CD14-positive monocyte (primary cell): Measurements from ENCODE around the gene LDLRAD4. TPM values are rescaled to one million over a fixed set of nuclear protein-coding genes. Genes with fewer than 3 reads are reported as not detected.

Experiments
- DNase-seq, 3 donors: peaks; one replicate each; pipeline ENCODE4 v3.0.0-alpha.2; 2011 to 2022
- H2AFZ ChIP-seq: 2 replicates; pipeline ENCODE4 v1.6.0; 2012; ENCODE audit warnings: mild to moderate bottlenecking, low read depth, low read length, inconsistent platforms; ENCODE audit not compliant: insufficient read depth, poor library complexity, severe bottlenecking
- H3K27ac ChIP-seq, 2 donors: 1 replicate in 1 of 2; 2 replicates in 1 of 2; pipeline ENCODE4 v1.5.1; 2012 to 2013; ENCODE audit warnings: low read length in 2 of 2, control low read depth in 1 of 2, inconsistent platforms in 1 of 2, low read depth in 1 of 2, mild to moderate bottlenecking in 1 of 2
- H3K27me3 ChIP-seq, 2 donors: one replicate each; pipeline versions ENCODE4 v1.6.0 to v1.6.1; 2011 to 2013; ENCODE audit warnings: low read length in 2 of 2; ENCODE audit not compliant: control insufficient read depth in 2 of 2, insufficient read depth in 2 of 2
- H3K36me3 ChIP-seq, 2 donors: replicated peaks in 1 of 2; 1 replicate in 1 of 2; 2 replicates in 1 of 2; pipeline versions ENCODE4 v1.5.1 to v1.6.1; 2012 to 2013; ENCODE audit warnings: low read length in 2 of 2, control low read depth in 1 of 2, inconsistent platforms in 1 of 2, mild to moderate bottlenecking in 1 of 2; ENCODE audit not compliant: insufficient read depth in 2 of 2, control insufficient read depth in 1 of 2
- H3K4me1 ChIP-seq, 2 donors: 1 replicate in 1 of 2; 2 replicates in 1 of 2; pipeline versions ENCODE4 v1.5.1 to v1.6.1; 2012 to 2013; ENCODE audit warnings: low read length in 2 of 2, control low read depth in 1 of 2, inconsistent platforms in 1 of 2, mild to moderate bottlenecking in 1 of 2, moderate library complexity in 1 of 2; ENCODE audit not compliant: insufficient read depth in 2 of 2, control insufficient read depth in 1 of 2
- H3K4me2 ChIP-seq: replicated peaks from 2 replicates; pipeline ENCODE3; 2012; ENCODE audit warnings: low read length, moderate library complexity, mild to moderate bottlenecking; ENCODE audit not compliant: poor library complexity, severe bottlenecking; ENCODE audit errors: extremely low read depth
- H3K4me3 ChIP-seq, 3 experiments: fragments of 200-600 bp in 1 of 3; sonication (generic) in 1 of 3; replicated peaks in 1 of 3; 1 replicate in 2 of 3; 2 replicates in 1 of 3; pipeline ENCODE4 v1.5.1; 2011 to 2013; ENCODE audit warnings: low read length in 3 of 3, mild to moderate bottlenecking in 3 of 3, control low read depth in 2 of 3, low read depth in 2 of 3, inconsistent platforms in 1 of 3, moderate library complexity in 1 of 3
- H3K79me2 ChIP-seq: 2 replicates; pipeline ENCODE4 v1.6.0; 2012; ENCODE audit warnings: mild to moderate bottlenecking, control low read depth, inconsistent platforms, low read length, moderate library complexity; ENCODE audit not compliant: insufficient read depth
- H3K9ac ChIP-seq: 2 replicates; pipeline ENCODE4 v1.6.0; 2017; ENCODE audit warnings: low read length, mild to moderate bottlenecking; ENCODE audit not compliant: insufficient read depth, poor library complexity, severe bottlenecking
- H3K9me3 ChIP-seq, 2 donors: replicated peaks in 1 of 2; 1 replicate in 1 of 2; 2 replicates in 1 of 2; pipeline versions ENCODE4 v1.5.1 to v1.6.1; 2012 to 2013; ENCODE audit warnings: low read length in 2 of 2, control low read depth in 1 of 2; ENCODE audit not compliant: control insufficient read depth in 1 of 2, insufficient read depth in 1 of 2
- H4K20me1 ChIP-seq: 2 replicates; pipeline ENCODE4 v1.6.0; 2012; ENCODE audit warnings: mild to moderate bottlenecking, low read length, control low read depth, moderate library complexity; ENCODE audit not compliant: insufficient read depth
- H3K27ac Mint-ChIP-seq, 7 donors: one replicate each; pipeline ENCODE4 v1.8.0; 2020; ENCODE audit warnings: mild to moderate bottlenecking in 7 of 7, mixed read lengths in 7 of 7, moderate library complexity in 6 of 7, inconsistent platforms in 2 of 7
- H3K27me3 Mint-ChIP-seq, 3 donors: one replicate each; pipeline ENCODE4 v1.8.0; 2021 to 2022; ENCODE audit warnings: low read depth in 3 of 3, mild to moderate bottlenecking in 3 of 3, mixed read lengths in 3 of 3, moderate library complexity in 3 of 3, inconsistent platforms in 1 of 3
- H3K36me3 Mint-ChIP-seq, 2 donors: one replicate each; pipeline ENCODE4 v1.8.0; 2020; ENCODE audit warnings: mixed read lengths in 2 of 2, inconsistent platforms in 1 of 2, mild to moderate bottlenecking in 1 of 2
- H3K4me1 Mint-ChIP-seq: one replicate; pipeline ENCODE4 v1.8.0; 2020; ENCODE audit warnings: mild to moderate bottlenecking, mixed read lengths
- H3K4me3 Mint-ChIP-seq, 2 donors: one replicate each; pipeline ENCODE4 v1.8.0; 2020; ENCODE audit warnings: mild to moderate bottlenecking in 2 of 2, mixed read lengths in 2 of 2, moderate library complexity in 1 of 2
- H3K9me3 Mint-ChIP-seq, 7 donors: one replicate each; pipeline ENCODE4 v1.8.0; 2020 to 2022; ENCODE audit warnings: mixed read lengths in 7 of 7, mild to moderate bottlenecking in 6 of 7, moderate library complexity in 6 of 7, inconsistent platforms in 2 of 7
- CTCF ChIP-seq: fragments of 200-600 bp; IDR thresholded peaks from one replicate; pipeline ENCODE4 v1.8.0; 2022; ENCODE audit warnings: antibody characterized with exemption, mild to moderate bottlenecking
- WGBS: methylation state at CpG from one replicate; pipeline ENCODE4 v1.1.5; 2013; ENCODE audit warnings: missing lambda C conversion rate; ENCODE audit not compliant: insufficient coverage; 5-methylcytosine and 5-hydroxymethylcytosine counted together
- intact Hi-C, 2 donors: fragments of 100-400 bp; cut with micrococcal nuclease; formaldehyde crosslinking; loops; one replicate each; pipeline versions ENCODE4 v1.15.0 to v1.15.1; 2023
- polyA plus RNA-seq, 3 donors: library from polyadenylated mRNA; depleted of rRNA in 1 of 3; unstranded in 2 of 3; stranded (reverse) in 1 of 3; fragments of 300-500 nt in 2 of 3; fragments of >200 nt in 1 of 3; fragmentation: Illumina TruSeq in 2 of 3; gene quantifications; 1 replicate in 2 of 3; 2 replicates in 1 of 3; pipeline ENCODE4 v1.2.3, GENCODE V29; 2012 to 2021

Gene LDLRAD4
- polyA plus RNA-seq, 3 donors = 13.5 to 15.4 (median 13.8) TPM

- intact Hi-C loops = no loop called here
- Histone ChIP-seq H4K20me1 (peaks cover 18% of the 10 kb centered on the region), H3K4me1 (no peaks in the 10 kb centered on the region), H3K9ac (no peak overlapping the region), H3K36me3 (peaks cover 24 to 33% of the 10 kb centered on the region in 2 donors), H3K4me3 (no peak overlapping the region), H3K4me2 (no peak overlapping the region), H3K79me2 (no peaks in the 10 kb centered on the region), H2AFZ (no peak overlapping the region), H3K27me3 (no peaks in the 10 kb centered on the region), H3K9me3 (no peaks in the 10 kb centered on the region), H3K27ac (no peak overlapping the region)
- no peak overlapping the region for H3K4me3 Mint-ChIP-seq
- H3K27ac Mint-ChIP-seq = no peak overlapping the region
- peaks cover 34 to 38% of the 10 kb centered on the region in 2 donors for H3K36me3 Mint-ChIP-seq
- H3K27me3 Mint-ChIP-seq = peaks cover 0 to 2% (median 0%) of the 10 kb centered on the region in 3 donors
- no peak for DNase-seq
- H3K4me1 Mint-ChIP-seq = peaks cover 4% of the 10 kb centered on the region
- WGBS = 59% methylated on average over 3 of the region's 6 CpGs
- peaks cover 0 to 6% (median 4%) of the 10 kb centered on the region in 7 donors for H3K9me3 Mint-ChIP-seq
- TF ChIP-seq CTCF = no peak
Observed at GRCh38 chr18:13511961-13512577, 293.5 kb downstream of the LDLRAD4 start.

GRCh38 chr18:13513021-13513420 lies 294.5 kb downstream of the LDLRAD4 start:
- no peaks in the 10 kb centered on the region for H3K79me2 ChIP-seq
- WGBS = 47% methylated on average over 3 of the region's 4 CpGs
- H3K4me3 ChIP-seq = no peak overlapping the region
- Mint-ChIP-seq H3K4me1 (peaks cover 4% of the 10 kb centered on the region), H3K27me3 (peaks cover 0 to 2% (median 0%) of the 10 kb centered on the region in 3 donors), H3K4me3 (no peak overlapping the region), H3K9me3 (peaks cover 4 to 15% (median 10%) of the 10 kb centered on the region in 7 donors), H3K36me3 (peaks cover 37 to 44% of the 10 kb centered on the region in 2 donors), H3K27ac (no peak overlapping the region)
- peaks cover 28 to 36% of the 10 kb centered on the region in 2 donors for H3K36me3 ChIP-seq
- no peak overlapping the region for H2AFZ ChIP-seq
- H3K27ac ChIP-seq = no peak overlapping the region
- H4K20me1 ChIP-seq = peaks cover 18% of the 10 kb centered on the region
- H3K9ac ChIP-seq = no peak overlapping the region
- H3K9me3 ChIP-seq = peaks cover 0 to 8% of the 10 kb centered on the region in 2 donors
- DNase-seq = no peak
- no peak overlapping the region for H3K4me2 ChIP-seq
- no peaks in the 10 kb centered on the region for H3K27me3 ChIP-seq
- intact Hi-C loops = no loop called here
- no peak for TF ChIP-seq CTCF
- no peaks in the 10 kb centered on the region for H3K4me1 ChIP-seq
